Left forelimb (tissue), 1 donor: ENCODE results near the gene MN1.
A peak's percentile ranks its signal among the peaks of the same experiment; 100 is the strongest.

ENCODE experiments used
- DNase-seq: peaks from one replicate; pipeline ENCODE4 v3.0.0-alpha.2; 2018; ENCODE audit warnings: low spot score

MN1 gene

GRCh38 chr22:27785831-27786230, 15.7 kb downstream of the MN1 start:
- DNase-seq = peak; percentile 37

GRCh38 chr22:27784120-27784475, 17.5 kb downstream of the MN1 start:
- DNase-seq = no peak

GRCh38 chr22:27783436-27784119, 18.0 kb downstream of the MN1 start:
- peak; percentile 60 for DNase-seq

- DNase-seq = peak; percentile 59
Measured at GRCh38 chr22:27782088-27782487, 19.5 kb downstream of the MN1 start.

- peak; percentile 63 for DNase-seq
Measured at GRCh38 chr22:27780161-27780575, 21.4 kb downstream of the MN1 start.

GRCh38 chr22:27779643-27780042, 21.9 kb downstream of the MN1 start:
- peak; percentile 50 for DNase-seq

GRCh38 chr22:27778294-27779090, 23.1 kb downstream of the MN1 start:
- DNase-seq = peak; percentile 62

GRCh38 chr22:27777128-27777527, 24.4 kb downstream of the MN1 start:
- DNase-seq = no peak

- DNase-seq = no peak
Measured at GRCh38 chr22:27776650-27776958, 25.0 kb downstream of the MN1 start.

- DNase-seq = no peak
Measured at GRCh38 chr22:27775758-27776649, 25.6 kb downstream of the MN1 start.

- no peak for DNase-seq
Measured at GRCh38 chr22:27775087-27775698, 26.4 kb downstream of the MN1 start.

GRCh38 chr22:27774200-27774599, 27.4 kb downstream of the MN1 start:
- no peak for DNase-seq

GRCh38 chr22:27772984-27773498, 28.5 kb downstream of the MN1 start:
- no peak for DNase-seq

GRCh38 chr22:27772081-27772983, 29.2 kb downstream of the MN1 start:
- DNase-seq = no peak

GRCh38 chr22:27771637-27772036, 29.9 kb downstream of the MN1 start:
- no peak for DNase-seq

- no peak for DNase-seq
Measured at GRCh38 chr22:27769012-27769411, 32.5 kb downstream of the MN1 start.

GRCh38 chr22:27768027-27768653, 33.4 kb downstream of the MN1 start:
- DNase-seq = no peak

GRCh38 chr22:27766679-27767078, 34.9 kb downstream of the MN1 start:
- DNase-seq = no peak

- DNase-seq = no peak
Measured at GRCh38 chr22:27765706-27766291, 35.8 kb downstream of the MN1 start.

GRCh38 chr22:27764722-27765236, 36.8 kb downstream of the MN1 start:
- DNase-seq = no peak
